K562 (cell line): ENCODE data around the gene KLHL6. TPM values are rescaled to one million over a fixed set of nuclear protein-coding genes. Genes with fewer than 3 reads are reported as not detected.

Experiments used
- CGGBP1 ChIP-seq: fragments of 250-450 bp; sonication (Bioruptor Pico); IDR thresholded peaks from 2 replicates; pipeline ENCODE4 v1.9.0; 2021; ENCODE audit warnings: mild to moderate bottlenecking
- CHAMP1 ChIP-seq: fragments of 450-650 bp; IDR thresholded peaks from 2 replicates; pipeline ENCODE4 v1.6.1; 2016; ENCODE audit warnings: mild to moderate bottlenecking
- CHD4 ChIP-seq: fragments of 200-600 bp; sonication (generic); IDR thresholded peaks from 3 replicates; pipeline ENCODE4 v1.6.1; 2012; ENCODE audit warnings: low read depth, mild to moderate bottlenecking, mixed read lengths, low read length, inconsistent platforms; ENCODE audit not compliant: insufficient read depth, insufficient replicate concordance, poor library complexity, severe bottlenecking
- ELF2 ChIP-seq: fragments of 250-450 bp; sonication (Bioruptor Pico); IDR thresholded peaks from 2 replicates; pipeline ENCODE4 v1.5.0; 2021; ENCODE audit warnings: mild to moderate bottlenecking
- HMBOX1 ChIP-seq: sonication (generic); IDR thresholded peaks from 2 replicates; pipeline ENCODE4 v1.6.1; 2016
- LCOR ChIP-seq: sonication (generic); formaldehyde crosslinking; IDR thresholded peaks from 2 replicates; pipeline ENCODE4 v1.8.0; 2022; ENCODE audit warnings: mild to moderate bottlenecking, missing genetic modification reagents
- MGA ChIP-seq: fragments of 450-650 bp; IDR thresholded peaks from 2 replicates; pipeline ENCODE4 v1.6.1; 2016; ENCODE audit warnings: mild to moderate bottlenecking, moderate library complexity
- ZFP91 ChIP-seq: sonication (generic); formaldehyde crosslinking; IDR thresholded peaks from 2 replicates; pipeline ENCODE4 v1.8.0; 2022; ENCODE audit warnings: mild to moderate bottlenecking, missing genetic modification reagents
- polyA plus RNA-seq, 8 experiments: library from polyadenylated mRNA; depleted of rRNA in 4 of 8; stranded (reverse) in 5 of 8; unstranded in 3 of 8; fragments of >200 nt; fragmentation: Nextera tagmentation in 2 of 8; fragmentation: Illumina TruSeq in 1 of 8; extraction: Ambion mirVana in 2 of 8; extraction: Trizol in 1 of 8; gene quantifications; 2 replicates each; pipeline versions ENCODE4 v1.2.1 to v1.2.3, GENCODE V29; 2011 to 2014; ENCODE audit warnings: inconsistent platforms in 1 of 8, missing spikeins in 1 of 8
- total RNA-seq, 7 experiments: library from RNA; depleted of rRNA in 6 of 7; stranded (reverse); fragments of >200 nt in 6 of 7; fragmentation: Illumina TruSeq in 2 of 7; extraction: Trizol in 2 of 7; gene quantifications; 2 replicates each; pipeline versions ENCODE4 v1.2.1 to v1.2.3, GENCODE V29; 2011 to 2021; ENCODE audit warnings: low replicate concordance in 1 of 7

Gene KLHL6
- total and polyA plus RNA-seq, 9 of the 15 experiments (the other 6 are each of a cell fraction or from before 2014, with no cell fraction given): 0.18 to 2.1 (median 1.4) TPM

- TF ChIP-seq ZFP91 (no peak), MGA (peak; percentile 26; the same call in 1 of the 2 replicates), CHD4 (peak; percentile 69), CHAMP1 (no peak), LCOR (CRISPR knock-in tag) (no peak), CGGBP1 (CRISPR knock-in tag) (no peak), HMBOX1 (peak; percentile 31; the same call in 1 of the 2 replicates), ELF2 (CRISPR knock-in tag) (no peak)
These were observed 19.1 kb downstream of the KLHL6 start (continued) for GRCh38 chr3:183536238-183536880.
